ENCODE data around the gene GFRA1. TPM values are rescaled to one million over a fixed set of nuclear protein-coding genes. Genes with fewer than 3 reads are reported as not detected.

The GFRA1 gene
- total and polyA plus RNA-seq, 2 of the 8 experiments (the other 6 are each of a cell fraction or from before 2014, with no cell fraction given): 1.1 to 2.0 TPM

DNA sequence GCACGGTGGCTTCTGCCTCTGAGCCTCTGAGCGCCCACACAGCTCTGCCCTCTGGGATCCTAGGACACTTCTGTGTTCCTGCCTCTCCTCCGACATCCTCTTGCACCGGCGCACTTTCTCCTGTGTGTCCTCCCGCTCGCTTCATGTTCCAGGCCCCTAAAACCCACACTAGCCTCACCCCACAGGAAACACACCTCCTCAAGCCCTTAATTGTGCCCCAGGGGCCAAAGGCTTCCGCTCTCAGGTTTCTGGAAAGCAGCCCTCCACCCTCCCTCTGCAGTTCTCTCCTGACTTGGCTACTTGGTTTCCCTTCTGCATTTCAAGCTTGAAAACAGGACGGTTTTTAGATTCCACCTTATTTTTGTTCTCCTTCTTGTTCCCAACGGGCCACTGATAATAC is 7.3 kb downstream of the GFRA1 start (continued):
- no peak for TF ChIP-seq YY1 (IDR thresholded peaks at IDR 0.05; ENCODE audit: low read depth, low read length)
- no peak for TF ChIP-seq SRF (IDR thresholded peaks at IDR 0.05; ENCODE audit: low read depth, low read length)
- TF ChIP-seq, protein P1, sequence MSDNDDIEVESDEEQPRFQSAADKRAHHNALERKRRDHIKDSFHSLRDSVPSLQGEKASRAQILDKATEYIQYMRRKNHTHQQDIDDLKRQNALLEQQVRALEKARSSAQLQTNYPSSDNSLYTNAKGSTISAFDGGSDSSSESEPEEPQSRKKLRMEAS (IDR thresholded peaks at IDR 0.05): no peak
- TF ChIP-seq ASH2L (IDR thresholded peaks at IDR 0.05; ENCODE audit: low read length): no peak
- TF ChIP-seq TCF12 (IDR thresholded peaks at IDR 0.05; ENCODE audit: low read depth, low read length): no peak
